Measurements from ENCODE around the gene CHRNA4.

CHRNA4 gene

DNA sequence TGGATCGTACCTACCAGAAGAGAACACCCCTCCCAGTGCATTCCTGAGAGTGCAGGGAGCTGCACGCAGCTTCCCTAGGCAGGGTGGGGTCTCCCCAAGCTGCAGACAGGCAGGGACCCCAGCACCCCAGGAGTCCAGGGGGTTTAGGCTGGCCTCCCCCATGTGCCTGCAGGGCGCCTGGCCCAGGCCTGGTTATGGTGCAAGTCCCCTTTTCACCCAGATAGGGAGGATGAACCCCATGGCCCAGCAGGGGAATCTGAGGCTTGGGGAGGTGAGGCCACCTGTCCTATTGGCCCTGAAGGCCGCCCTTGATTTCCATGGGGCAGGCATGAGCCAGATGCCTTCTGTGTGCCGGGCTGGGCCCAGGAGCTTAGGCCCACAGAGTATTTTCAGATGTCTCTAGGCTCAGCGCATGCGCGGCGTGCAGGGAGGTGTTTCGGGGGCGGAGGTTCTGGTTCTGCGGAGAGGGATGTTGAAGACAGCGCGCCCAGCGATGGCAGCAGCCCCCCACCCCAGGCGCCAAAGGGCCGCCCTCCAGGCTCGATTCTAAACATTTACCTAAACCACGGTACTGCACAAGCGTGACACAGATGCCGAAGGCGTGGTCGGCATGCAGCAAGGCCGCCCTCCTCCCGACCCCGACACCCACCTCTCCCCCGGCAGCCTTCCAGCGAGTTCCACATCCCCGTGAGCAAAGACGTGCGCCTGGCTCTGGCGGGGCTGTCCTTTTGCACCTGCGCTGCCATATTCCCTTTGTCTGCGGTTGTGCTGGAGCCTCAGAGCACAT, 38.8 kb downstream of the CHRNA4 start:
- Histone ChIP-seq H3K4me3 (ENCODE audit: low read depth, low read length) (no peak overlapping the region), H2BK5ac (ENCODE audit: low read depth, low read length, poor library complexity) (no peak overlapping the region), H3K27ac (ENCODE audit: low read depth, low read length) (no peak overlapping the region), H2BK120ac (ENCODE audit: insufficient read depth, low read length, poor library complexity) (no peak overlapping the region), H2AK5ac (ENCODE audit: low read length) (no peak overlapping the region), H4K8ac (ENCODE audit: low read depth, low read length) (no peak overlapping the region), H4K12ac (ENCODE audit: low read depth, low read length) (no peak overlapping the region), H2BK12ac (ENCODE audit: low read length) (no peak overlapping the region), H3K9ac (ENCODE audit: low read length) (no peak overlapping the region), H3K23ac (ENCODE audit: low read length) (no peak overlapping the region), H3K4ac (ENCODE audit: low read depth, low read length) (no peak overlapping the region), H3K18ac (ENCODE audit: low read length) (no peak overlapping the region), H4K91ac (ENCODE audit: low read depth, low read length) (no peak overlapping the region), H3K9me3 (ENCODE audit: insufficient read depth, low read depth, low read length) (peaks cover 8% of the 10 kb centered on the region), H3K4me2 (ENCODE audit: low read length) (no peak overlapping the region), H3K36me3 (ENCODE audit: control insufficient read depth in 1 of 2, insufficient read depth in 2 of 2, low read length in 2 of 2) (no peaks in the 10 kb centered on the region), H3K14ac (ENCODE audit: low read length) (no peak overlapping the region), H2AFZ (ENCODE audit: insufficient read depth, low read length, poor library complexity) (no peak overlapping the region), H3K27me3 (ENCODE audit: insufficient read depth, low read length) (no peaks in the 10 kb centered on the region), H3K4me1 (ENCODE audit: control insufficient read depth in 1 of 2, insufficient read depth in 2 of 2, low read length in 2 of 2) (no peaks in the 10 kb centered on the region), H3K79me1 (ENCODE audit: low read length) (no peaks in the 10 kb centered on the region), H3K79me2 (ENCODE audit: control insufficient read depth, insufficient read depth, low read length, poor library complexity) (no peaks in the 10 kb centered on the region)
- WGBS (ENCODE audit: extremely low coverage, insufficient coverage, insufficient read length) = no CpG with 5 or more reads among the region's 34 CpGs
- DNase-seq = no peak

DNA sequence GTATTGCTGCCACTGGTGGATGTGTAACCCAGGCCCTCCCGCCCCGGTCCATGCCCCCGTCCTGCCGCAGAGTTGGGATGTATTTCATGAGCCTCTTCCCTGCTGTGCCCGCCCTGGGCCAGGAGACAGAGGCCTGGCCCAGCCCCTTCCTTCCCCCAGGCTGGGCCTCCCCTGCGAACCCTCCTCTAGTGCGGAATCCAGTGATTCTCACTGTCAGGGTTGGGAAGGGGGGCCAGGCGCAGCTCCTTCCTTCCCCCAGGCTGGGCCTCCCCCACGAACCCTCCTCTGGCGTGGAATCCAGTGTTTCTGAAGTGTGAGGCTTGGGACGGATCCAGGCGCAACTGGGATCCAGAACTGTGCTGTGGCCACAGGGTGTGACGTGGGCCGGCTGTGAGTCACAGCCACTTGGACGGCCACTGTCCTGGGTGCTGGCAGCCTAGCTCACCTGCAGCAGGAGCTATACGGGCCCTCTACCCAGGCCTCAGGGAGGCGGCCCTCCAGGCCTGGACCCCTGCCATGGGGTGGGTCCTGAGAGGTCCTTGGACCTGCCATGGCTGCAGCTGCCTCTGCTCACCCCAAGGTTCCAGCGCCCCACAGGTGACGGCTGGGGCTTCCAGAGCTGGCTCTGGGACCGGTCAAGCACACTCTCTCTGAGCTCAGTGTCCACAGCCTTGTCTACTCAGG, 39.9 kb downstream of the CHRNA4 start:
- Histone ChIP-seq H3K36me3 (ENCODE audit: control insufficient read depth in 1 of 2, insufficient read depth in 2 of 2, low read length in 2 of 2) (no peaks in the 10 kb centered on the region), H3K4me3 (ENCODE audit: low read depth, low read length) (no peak overlapping the region), H3K18ac (ENCODE audit: low read length) (no peak overlapping the region), H4K8ac (ENCODE audit: low read depth, low read length) (no peak overlapping the region), H2BK120ac (ENCODE audit: insufficient read depth, low read length, poor library complexity) (no peak overlapping the region), H3K27me3 (ENCODE audit: insufficient read depth, low read length) (no peaks in the 10 kb centered on the region), H3K79me1 (ENCODE audit: low read length) (no peaks in the 10 kb centered on the region), H3K4ac (ENCODE audit: low read depth, low read length) (no peak overlapping the region), H3K79me2 (ENCODE audit: control insufficient read depth, insufficient read depth, low read length, poor library complexity) (no peaks in the 10 kb centered on the region), H3K9ac (ENCODE audit: low read length) (no peak overlapping the region), H3K27ac (ENCODE audit: low read depth, low read length) (no peak overlapping the region), H3K4me2 (ENCODE audit: low read length) (no peak overlapping the region), H4K12ac (ENCODE audit: low read depth, low read length) (no peak overlapping the region), H3K9me3 (ENCODE audit: insufficient read depth, low read depth, low read length) (peaks cover 2% of the 10 kb centered on the region), H2AFZ (ENCODE audit: insufficient read depth, low read length, poor library complexity) (no peak overlapping the region), H2BK12ac (ENCODE audit: low read length) (no peak overlapping the region), H4K91ac (ENCODE audit: low read depth, low read length) (no peak overlapping the region), H3K14ac (ENCODE audit: low read length) (no peak overlapping the region), H3K23ac (ENCODE audit: low read length) (no peak overlapping the region), H2BK5ac (ENCODE audit: low read depth, low read length, poor library complexity) (no peak overlapping the region), H2AK5ac (ENCODE audit: low read length) (no peak overlapping the region), H3K4me1 (ENCODE audit: control insufficient read depth in 1 of 2, insufficient read depth in 2 of 2, low read length in 2 of 2) (no peaks in the 10 kb centered on the region)
- peak in 1 of 2 donors; percentile 21 for DNase-seq
- no CpG with 5 or more reads among the region's 20 CpGs for WGBS (ENCODE audit: extremely low coverage, insufficient coverage, insufficient read length)

DNA sequence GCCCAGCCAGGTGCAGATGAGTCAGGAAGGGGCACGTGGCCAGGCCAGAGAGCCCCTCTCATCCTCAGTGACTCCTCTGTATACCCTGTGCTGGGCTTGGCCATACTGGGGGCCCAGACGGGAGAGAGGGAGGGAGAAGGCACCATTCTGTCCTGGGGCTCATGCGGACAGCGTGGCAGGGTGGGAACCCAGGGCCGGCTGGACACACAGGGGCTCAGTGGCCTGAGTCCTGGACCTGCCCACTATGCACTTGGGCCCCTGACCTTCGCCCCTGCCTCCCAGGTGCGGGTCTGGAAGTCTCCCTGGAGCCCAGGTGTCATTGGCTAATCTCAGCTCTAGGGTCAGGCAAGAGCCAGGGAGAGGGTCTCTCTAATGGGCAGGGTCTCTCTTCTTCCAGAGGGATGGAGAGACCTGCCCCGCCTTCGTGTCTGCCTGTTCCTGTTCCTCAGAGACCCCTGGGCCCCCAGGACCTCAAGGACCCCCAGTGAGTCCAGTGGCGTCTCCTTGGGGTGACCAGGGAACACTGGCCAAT, 40.5 kb downstream of the CHRNA4 start:
- Histone ChIP-seq H3K18ac (ENCODE audit: low read length) (no peak overlapping the region), H3K79me1 (ENCODE audit: low read length) (no peaks in the 10 kb centered on the region), H2AFZ (ENCODE audit: insufficient read depth, low read length, poor library complexity) (no peak overlapping the region), H3K27ac (ENCODE audit: low read depth, low read length) (no peak overlapping the region), H3K9ac (ENCODE audit: low read length) (no peak overlapping the region), H2BK5ac (ENCODE audit: low read depth, low read length, poor library complexity) (no peak overlapping the region), H3K4me2 (ENCODE audit: low read length) (no peak overlapping the region), H4K91ac (ENCODE audit: low read depth, low read length) (no peak overlapping the region), H3K4me1 (ENCODE audit: control insufficient read depth in 1 of 2, insufficient read depth in 2 of 2, low read length in 2 of 2) (no peaks in the 10 kb centered on the region), H2BK12ac (ENCODE audit: low read length) (no peak overlapping the region), H3K14ac (ENCODE audit: low read length) (no peak overlapping the region), H3K36me3 (ENCODE audit: control insufficient read depth in 1 of 2, insufficient read depth in 2 of 2, low read length in 2 of 2) (no peaks in the 10 kb centered on the region), H3K23ac (ENCODE audit: low read length) (no peak overlapping the region), H4K8ac (ENCODE audit: low read depth, low read length) (no peak overlapping the region), H4K12ac (ENCODE audit: low read depth, low read length) (no peak overlapping the region), H3K4ac (ENCODE audit: low read depth, low read length) (no peak overlapping the region), H3K27me3 (ENCODE audit: insufficient read depth, low read length) (no peaks in the 10 kb centered on the region), H3K4me3 (ENCODE audit: low read depth, low read length) (no peak overlapping the region), H3K79me2 (ENCODE audit: control insufficient read depth, insufficient read depth, low read length, poor library complexity) (no peaks in the 10 kb centered on the region), H3K9me3 (ENCODE audit: insufficient read depth, low read depth, low read length) (peaks cover 2% of the 10 kb centered on the region), H2AK5ac (ENCODE audit: low read length) (no peak overlapping the region), H2BK120ac (ENCODE audit: insufficient read depth, low read length, poor library complexity) (no peak overlapping the region)
- WGBS (ENCODE audit: extremely low coverage, insufficient coverage, insufficient read length) = no CpG with 5 or more reads among the region's 10 CpGs
- DNase-seq = no peak

DNA sequence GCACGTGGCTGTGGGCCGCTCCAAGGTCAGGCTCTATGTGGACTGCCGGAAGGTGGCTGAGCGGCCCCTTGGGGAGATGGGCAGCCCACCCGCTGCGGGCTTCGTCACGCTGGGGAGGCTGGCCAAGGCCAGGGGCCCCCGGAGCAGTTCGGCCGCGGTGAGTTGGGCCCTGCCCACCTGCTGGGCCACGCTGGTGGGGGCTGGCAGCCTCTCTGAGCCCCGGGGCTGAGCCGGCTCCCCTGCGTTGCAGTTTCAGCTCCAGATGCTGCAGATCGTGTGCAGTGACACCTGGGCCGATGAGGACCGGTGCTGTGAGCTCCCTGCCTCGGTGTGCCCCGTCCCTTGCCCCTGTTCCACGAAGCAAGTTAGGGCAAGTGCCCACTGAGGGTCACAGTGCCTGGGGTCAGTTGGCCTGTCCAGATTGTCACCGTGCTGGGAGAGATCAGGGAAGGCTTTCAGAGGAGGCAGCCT, 41.1 kb downstream of the CHRNA4 start:
- no peak overlapping the region for H3K27ac ChIP-seq (ENCODE audit: low read depth, low read length)
- H4K91ac ChIP-seq (ENCODE audit: low read depth, low read length) = no peak overlapping the region
- no peak overlapping the region for H2AK5ac ChIP-seq (ENCODE audit: low read length)
- no peak overlapping the region for H3K23ac ChIP-seq (ENCODE audit: low read length)
- H2BK12ac ChIP-seq (ENCODE audit: low read length) = no peak overlapping the region
- H3K9ac ChIP-seq (ENCODE audit: low read length) = no peak overlapping the region
- peak overlapping the region; percentile 37 for H3K4me3 ChIP-seq (ENCODE audit: low read depth, low read length)
- no peak overlapping the region for H4K8ac ChIP-seq (ENCODE audit: low read depth, low read length)
- H2BK5ac ChIP-seq (ENCODE audit: low read depth, low read length, poor library complexity) = no peak overlapping the region
- H3K4me1 ChIP-seq (ENCODE audit: control insufficient read depth in 1 of 2, insufficient read depth in 2 of 2, low read length in 2 of 2) = no peaks in the 10 kb centered on the region
- no peaks in the 10 kb centered on the region for H3K27me3 ChIP-seq (ENCODE audit: insufficient read depth, low read length)
- no peak overlapping the region for H4K12ac ChIP-seq (ENCODE audit: low read depth, low read length)
- H3K36me3 ChIP-seq (ENCODE audit: control insufficient read depth in 1 of 2, insufficient read depth in 2 of 2, low read length in 2 of 2) = no peaks in the 10 kb centered on the region
- H3K79me1 ChIP-seq (ENCODE audit: low read length) = no peaks in the 10 kb centered on the region
- DNase-seq = no peak
- no peaks in the 10 kb centered on the region for H3K79me2 ChIP-seq (ENCODE audit: control insufficient read depth, insufficient read depth, low read length, poor library complexity)
- WGBS (ENCODE audit: extremely low coverage, insufficient coverage, insufficient read length) = no CpG with 5 or more reads among the region's 23 CpGs
- no peak overlapping the region for H2BK120ac ChIP-seq (ENCODE audit: insufficient read depth, low read length, poor library complexity)
- H3K4me2 ChIP-seq (ENCODE audit: low read length) = no peak overlapping the region
- peaks cover 2% of the 10 kb centered on the region for H3K9me3 ChIP-seq (ENCODE audit: insufficient read depth, low read depth, low read length)
- H3K4ac ChIP-seq (ENCODE audit: low read depth, low read length) = no peak overlapping the region
- H3K18ac ChIP-seq (ENCODE audit: low read length) = no peak overlapping the region
- no peak overlapping the region for H3K14ac ChIP-seq (ENCODE audit: low read length)
- H2AFZ ChIP-seq (ENCODE audit: insufficient read depth, low read length, poor library complexity) = no peak overlapping the region
